Lower leg skin (tissue), 3 donors: ENCODE measurements around the gene PLGRKT.

Source experiments
- CTCF ChIP-seq, 3 donors: fragments of 450-650 bp; IDR thresholded peaks; one replicate each; pipeline ENCODE4 v1.5.1; 2016; ENCODE audit warnings: antibody characterized with exemption in 3 of 3, mild to moderate bottlenecking in 3 of 3, moderate library complexity in 2 of 3
- POLR2A ChIP-seq, 2 donors: fragments of 450-650 bp; IDR thresholded peaks; one replicate each; pipeline ENCODE4 v1.6.1; 2016 to 2017; ENCODE audit warnings: antibody characterized with exemption in 2 of 2, mild to moderate bottlenecking in 1 of 2, moderate library complexity in 1 of 2

- no peak for TF ChIP-seq CTCF (IDR thresholded peaks at IDR 0.05)
- no peak for TF ChIP-seq POLR2A (IDR thresholded peaks at IDR 0.05)
Measured at GRCh38 chr9:5479994-5480694, 42.4 kb upstream of the PLGRKT start.
